Astrocyte (in vitro differentiated cells and primary cell): ENCODE measurements around the gene EIF1. TPM values are rescaled to one million over a fixed set of nuclear protein-coding genes. Genes with fewer than 3 reads are reported as not detected.
"Not testable (repeated sequence)": the region's sequence is repeated elsewhere in the genome, so short reads cannot be mapped to it uniquely, and the experiment has no call there.

ENCODE experiments used
- DNase-seq: peaks from one replicate; pipeline ENCODE4 v3.0.0-alpha.2; 2010; ENCODE audit warnings: low read depth
- FAIRE-seq: peaks from 2 replicates; lab custom pipeline; 2011; peaks lifted over from hg19 to GRCh38; lab: Jason Lieb, UNC
- H2AFZ ChIP-seq: 2 replicates; pipeline ENCODE4 v1.6.0; 2012; ENCODE audit warnings: low read depth, low read length, inconsistent platforms
- H3K27ac ChIP-seq: 2 replicates; pipeline ENCODE4 v1.5.1; 2011; ENCODE audit warnings: low read depth, low read length, inconsistent platforms
- H3K27me3 ChIP-seq: 2 replicates; pipeline ENCODE4 v1.6.0; 2011; ENCODE audit warnings: low read length, inconsistent platforms; ENCODE audit not compliant: insufficient read depth
- H3K36me3 ChIP-seq: 2 replicates; pipeline ENCODE4 v1.5.1; 2011; ENCODE audit warnings: low read length, inconsistent platforms; ENCODE audit not compliant: insufficient read depth
- H3K4me1 ChIP-seq: 2 replicates; pipeline ENCODE4 v1.5.1; 2011; ENCODE audit warnings: low read length, inconsistent platforms; ENCODE audit not compliant: insufficient read depth
- H3K4me2 ChIP-seq: 2 replicates; pipeline ENCODE4 v1.6.0; 2012; ENCODE audit warnings: low read length, inconsistent platforms
- H3K4me3 ChIP-seq: 2 replicates; pipeline ENCODE4 v1.5.1; 2011; ENCODE audit warnings: low read depth, mild to moderate bottlenecking, low read length, inconsistent platforms; ENCODE audit not compliant: insufficient read depth
- H3K79me2 ChIP-seq: 2 replicates; pipeline ENCODE4 v1.6.0; 2012; ENCODE audit warnings: mild to moderate bottlenecking, low read length, inconsistent platforms; ENCODE audit not compliant: insufficient read depth
- H3K9ac ChIP-seq: 2 replicates; pipeline ENCODE4 v1.6.0; 2012; ENCODE audit warnings: mild to moderate bottlenecking, low read length, inconsistent platforms
- H3K9me3 ChIP-seq: 2 replicates; pipeline ENCODE4 v1.5.1; 2012; ENCODE audit warnings: low read depth, mild to moderate bottlenecking, low read length, inconsistent platforms; ENCODE audit not compliant: insufficient read depth
- H4K20me1 ChIP-seq: 2 replicates; pipeline ENCODE4 v1.6.0; 2012; ENCODE audit warnings: low read length, inconsistent platforms; ENCODE audit not compliant: insufficient read depth
- H3K27ac Mint-ChIP-seq: one replicate; pipeline ENCODE4 v1.8.0; 2021; ENCODE audit warnings: mild to moderate bottlenecking, mixed read lengths; ENCODE audit not compliant: unreplicated experiment
- H3K27me3 Mint-ChIP-seq: one replicate; pipeline ENCODE4 v1.8.0; 2021; ENCODE audit warnings: low read depth, mixed read lengths; ENCODE audit not compliant: unreplicated experiment
- H3K36me3 Mint-ChIP-seq: one replicate; pipeline ENCODE4 v1.8.0; 2021; ENCODE audit warnings: low read depth, mixed read lengths; ENCODE audit not compliant: unreplicated experiment
- H3K4me1 Mint-ChIP-seq: one replicate; pipeline ENCODE4 v1.8.0; 2021; ENCODE audit warnings: low read depth, mixed read lengths; ENCODE audit not compliant: unreplicated experiment
- H3K4me3 Mint-ChIP-seq: one replicate; pipeline ENCODE4 v1.8.0; 2021; ENCODE audit warnings: mild to moderate bottlenecking, moderate library complexity, mixed read lengths; ENCODE audit not compliant: unreplicated experiment
- H3K9me3 Mint-ChIP-seq: one replicate; pipeline ENCODE4 v1.8.0; 2021; ENCODE audit warnings: mild to moderate bottlenecking, mixed read lengths; ENCODE audit not compliant: unreplicated experiment
- CTCF ChIP-seq: IDR thresholded peaks from 2 replicates; pipeline ENCODE4 v1.5.1; 2011; ENCODE audit warnings: low read depth, mild to moderate bottlenecking, inconsistent platforms, low read length, moderate library complexity; ENCODE audit not compliant: insufficient read depth
- EZH2 ChIP-seq: IDR thresholded peaks from 2 replicates; pipeline ENCODE4 v1.6.1; 2012; ENCODE audit warnings: mild to moderate bottlenecking, low read length, inconsistent platforms; ENCODE audit not compliant: insufficient read depth
- total RNA-seq: library from RNA; stranded (reverse); gene quantifications from 2 replicates; pipeline ENCODE4 v1.2.1, GENCODE V29; 2021

Gene EIF1
- total RNA-seq, 1 donor from 2014 or later = 767 TPM

GRCh38 chr17:41682631-41683030, 6.1 kb upstream of the EIF1 start:
- Histone ChIP-seq H3K4me3 (no peak overlapping the region), H3K27ac (no peak overlapping the region), H3K4me1 (peaks cover 14% of the 10 kb centered on the region), H3K36me3 (no peaks in the 10 kb centered on the region), H4K20me1 (no peaks in the 10 kb centered on the region), H3K9me3 (no peaks in the 10 kb centered on the region), H3K79me2 (no peaks in the 10 kb centered on the region), H3K9ac (no peak overlapping the region), H3K4me2 (no peak overlapping the region), H2AFZ (no peak overlapping the region), H3K27me3 (peaks cover 3% of the 10 kb centered on the region)
- Mint-ChIP-seq H3K4me1 (peaks cover 12% of the 10 kb centered on the region), H3K4me3 (no peak overlapping the region), H3K36me3 (peaks cover 3% of the 10 kb centered on the region), H3K27ac (no peak overlapping the region), H3K9me3 (peaks cover 2% of the 10 kb centered on the region), H3K27me3 (peaks cover 4% of the 10 kb centered on the region)
- no peak for TF ChIP-seq EZH2
- TF ChIP-seq CTCF = no peak
- DNase-seq = no peak
- no peak for FAIRE-seq

GRCh38 chr17:41683441-41684007, 5.2 kb upstream of the EIF1 start:
- Mint-ChIP-seq H3K36me3 (peaks cover 3% of the 10 kb centered on the region), H3K4me1 (peaks cover 8% of the 10 kb centered on the region), H3K27ac (no peak overlapping the region), H3K4me3 (no peak overlapping the region), H3K27me3 (peaks cover 4% of the 10 kb centered on the region), H3K9me3 (peaks cover 2% of the 10 kb centered on the region)
- Histone ChIP-seq H3K79me2 (no peaks in the 10 kb centered on the region), H3K4me3 (no peak overlapping the region), H3K9me3 (no peaks in the 10 kb centered on the region), H3K36me3 (no peaks in the 10 kb centered on the region), H3K27ac (no peak overlapping the region), H3K4me2 (no peak overlapping the region), H3K27me3 (peaks cover 3% of the 10 kb centered on the region), H2AFZ (no peak overlapping the region), H4K20me1 (no peaks in the 10 kb centered on the region), H3K4me1 (peaks cover 18% of the 10 kb centered on the region), H3K9ac (no peak overlapping the region)
- DNase-seq = no peak
- no peak for TF ChIP-seq CTCF
- no peak for TF ChIP-seq EZH2
- no peak for FAIRE-seq

GRCh38 chr17:41684035-41684434, 4.7 kb upstream of the EIF1 start:
- peaks cover 2% of the 10 kb centered on the region for H3K9me3 Mint-ChIP-seq
- Histone ChIP-seq H4K20me1 (peaks cover 2% of the 10 kb centered on the region), H3K9me3 (no peaks in the 10 kb centered on the region), H3K36me3 (no peaks in the 10 kb centered on the region), H3K27me3 (peaks cover 3% of the 10 kb centered on the region), H3K27ac (no peak overlapping the region), H3K79me2 (peaks cover 3% of the 10 kb centered on the region), H3K4me2 (no peak overlapping the region), H2AFZ (no peak overlapping the region), H3K9ac (no peak overlapping the region), H3K4me3 (no peak overlapping the region), H3K4me1 (peaks cover 13% of the 10 kb centered on the region)
- H3K4me1 Mint-ChIP-seq = peaks cover 3% of the 10 kb centered on the region
- no peak overlapping the region for H3K4me3 Mint-ChIP-seq
- H3K27ac Mint-ChIP-seq = no peak overlapping the region
- peaks cover 3% of the 10 kb centered on the region for H3K36me3 Mint-ChIP-seq
- H3K27me3 Mint-ChIP-seq = peaks cover 4% of the 10 kb centered on the region
- DNase-seq (no peak), FAIRE-seq (no peak)
- TF ChIP-seq EZH2 (no peak), CTCF (no peak)

GRCh38 chr17:41685753-41686152, 2.9 kb upstream of the EIF1 start:
- not testable (repeated sequence) for DNase-seq, FAIRE-seq
- peaks cover 15% of the 10 kb centered on the region for H3K36me3 Mint-ChIP-seq

More at GRCh38 chr17:41685753-41686152, 2.9 kb upstream of the EIF1 start:
- not testable (repeated sequence) for H2AFZ ChIP-seq, H3K4me3 ChIP-seq, H3K4me1 Mint-ChIP-seq, H3K9me3 ChIP-seq, H3K27ac ChIP-seq, H3K9me3 Mint-ChIP-seq, H3K9ac ChIP-seq, H3K27ac Mint-ChIP-seq, H3K4me2 ChIP-seq, H3K27me3 Mint-ChIP-seq, H3K4me3 Mint-ChIP-seq, H3K27me3 ChIP-seq
- H3K4me1 ChIP-seq = peaks cover 18% of the 10 kb centered on the region
- H3K36me3 ChIP-seq = peaks cover 14% of the 10 kb centered on the region
- H4K20me1 ChIP-seq = peaks cover 18% of the 10 kb centered on the region
- peaks cover 21% of the 10 kb centered on the region for H3K79me2 ChIP-seq
